NCI-H524 treated with DMSO at 0.1 percent for 48 hours (cell line): ENCODE results near the gene LGR4.

ENCODE experiments used
- DNase-seq: peaks from one replicate; lab custom pipeline; 2025; lab: John Stamatoyannopoulos, UW

Gene LGR4

DNA sequence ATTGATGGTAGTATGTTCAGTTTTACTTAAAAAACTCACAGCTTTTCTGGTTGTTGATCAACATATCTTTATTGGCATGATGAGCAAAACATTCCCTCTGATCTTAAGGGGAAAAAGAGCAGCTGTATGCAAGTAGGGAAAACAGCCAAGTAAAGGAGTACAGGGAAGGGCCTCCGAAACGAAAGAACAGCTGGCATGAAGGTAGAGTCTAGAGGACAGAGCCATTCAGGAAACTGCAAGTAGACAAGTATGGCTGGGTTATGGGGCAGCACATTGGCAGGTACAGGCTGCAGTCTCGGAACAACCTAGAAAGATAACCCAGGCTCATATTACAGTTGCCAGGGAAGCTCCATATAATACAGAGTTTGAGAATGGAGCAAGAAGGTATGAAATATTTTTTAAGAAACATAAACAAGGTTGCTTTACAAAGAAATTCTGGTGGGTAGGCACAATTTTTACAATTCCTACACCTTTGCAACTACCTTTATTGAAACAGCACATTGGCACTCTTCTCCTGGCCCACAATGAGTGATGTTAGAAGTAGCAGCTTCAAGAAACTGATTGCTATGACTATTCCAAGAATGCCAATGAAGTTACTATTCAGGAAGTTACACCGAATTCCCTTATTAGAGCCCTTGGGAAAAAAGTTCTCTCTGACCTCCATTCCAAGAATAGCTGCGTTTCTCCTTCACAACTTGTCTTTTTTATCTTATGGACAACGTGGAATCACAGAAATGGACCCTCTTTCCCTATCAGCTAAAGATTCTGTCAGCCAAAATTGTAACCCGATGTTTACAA lies 45.2 kb downstream of the LGR4 start:
- DNase-seq: no peak

DNA sequence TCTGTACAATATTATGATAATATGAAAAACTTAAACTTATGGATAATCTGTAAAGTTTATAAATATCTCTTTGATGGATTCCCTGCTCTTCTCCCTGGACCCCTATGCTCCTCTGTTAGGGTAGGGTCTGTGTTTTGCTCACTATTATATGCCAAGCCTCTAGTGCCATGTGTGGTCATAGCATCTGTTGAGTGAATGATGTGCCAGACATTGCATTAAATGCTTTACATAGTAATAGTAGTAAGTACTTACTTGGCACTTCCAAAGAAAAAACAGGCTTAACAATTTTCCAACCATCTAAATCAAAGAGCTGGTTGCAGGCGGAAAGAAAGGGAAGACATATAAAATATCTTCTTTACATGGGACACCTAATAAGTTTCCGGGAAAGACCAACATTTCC lies 46.8 kb downstream of the LGR4 start:
- DNase-seq: no peak

DNA sequence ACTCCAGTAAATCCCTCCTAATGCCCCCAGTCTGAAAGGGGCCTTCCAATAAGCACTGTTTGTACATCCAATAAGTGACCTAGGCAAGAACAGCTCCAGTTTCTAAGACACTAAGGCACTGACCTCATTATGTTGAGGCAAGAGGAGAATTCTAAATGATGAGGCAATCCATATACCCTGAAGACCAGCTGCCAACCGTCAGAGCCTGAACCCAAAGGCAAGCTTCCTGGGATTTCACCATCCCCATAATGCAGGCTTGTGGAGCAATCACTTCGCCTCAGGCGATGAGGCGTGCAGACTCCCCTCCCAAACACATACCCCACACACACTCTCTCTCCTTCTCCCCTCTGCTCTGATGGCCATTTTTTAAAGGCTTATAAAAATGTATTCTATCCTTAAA lies 49.5 kb downstream of the LGR4 start:
- DNase-seq: no peak

DNA sequence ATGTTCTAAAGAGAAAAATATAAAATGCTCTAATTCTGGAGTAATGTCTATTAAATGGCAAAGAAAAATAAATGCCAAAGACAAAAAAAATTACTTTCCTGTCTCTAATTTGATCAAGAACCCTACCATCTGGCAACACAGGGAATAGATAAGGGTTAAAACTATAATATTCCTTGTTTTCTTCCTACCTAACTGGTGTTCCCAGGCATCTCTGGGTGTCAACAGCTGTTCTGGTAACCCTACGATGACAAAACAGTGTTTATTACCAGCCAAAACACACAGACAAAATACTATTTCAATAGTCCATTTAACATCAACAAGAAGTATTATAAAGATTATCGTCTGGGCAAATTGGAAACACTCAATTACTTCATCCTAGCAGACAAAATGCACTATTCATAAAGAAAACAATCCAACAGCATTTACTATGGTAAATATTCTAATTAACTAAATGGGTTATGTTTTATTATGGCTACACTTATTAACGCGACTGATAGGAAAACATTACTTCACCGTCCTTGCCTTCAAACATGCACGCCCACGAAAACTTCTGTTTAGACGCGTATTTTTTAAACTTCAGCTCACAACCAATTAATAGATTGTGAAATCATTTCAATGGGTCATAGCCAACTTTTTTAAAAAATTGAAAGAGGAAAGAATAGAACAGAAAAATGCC lies 50.6 kb downstream of the LGR4 start:
- no peak for DNase-seq

DNA sequence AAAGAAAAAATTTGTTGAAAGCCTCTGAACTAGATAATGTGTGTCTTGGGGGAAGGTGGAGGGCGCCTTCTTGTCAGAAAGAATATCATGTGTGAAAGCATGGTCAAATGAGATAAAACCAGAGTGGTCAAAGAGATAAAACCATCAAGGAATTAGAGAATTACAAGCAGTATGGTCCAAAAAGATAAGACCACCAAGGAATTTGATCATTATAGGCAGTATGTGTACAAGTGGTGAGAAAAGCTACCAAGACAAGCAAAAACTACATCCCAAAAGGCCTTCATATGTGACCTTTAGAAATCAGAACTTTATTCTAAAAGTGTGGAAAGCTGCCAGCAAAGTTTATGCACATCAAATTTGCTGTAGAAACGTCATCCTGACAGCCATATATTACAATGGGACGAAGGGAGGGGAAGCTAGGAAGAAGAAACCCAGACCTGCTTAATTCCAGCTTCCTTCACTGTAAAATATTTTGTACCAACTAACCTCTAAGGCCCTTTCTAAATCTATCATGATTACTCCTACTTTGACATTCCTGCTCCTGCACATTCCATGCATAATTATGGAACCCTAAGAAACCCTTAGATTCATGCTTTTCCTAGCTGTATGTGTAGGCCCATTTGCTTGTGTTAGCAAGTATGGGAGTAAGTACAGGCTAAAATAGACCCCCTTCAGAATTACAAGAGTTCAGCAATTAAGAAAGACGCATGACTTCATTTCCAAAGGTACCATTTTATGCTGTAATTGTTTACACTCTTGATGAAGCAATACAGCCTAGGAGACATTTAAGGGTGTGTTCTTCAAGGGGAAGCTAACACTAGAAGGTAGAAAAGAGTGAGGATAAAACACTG lies 51.6 kb downstream of the LGR4 start:
- DNase-seq: no peak

DNA sequence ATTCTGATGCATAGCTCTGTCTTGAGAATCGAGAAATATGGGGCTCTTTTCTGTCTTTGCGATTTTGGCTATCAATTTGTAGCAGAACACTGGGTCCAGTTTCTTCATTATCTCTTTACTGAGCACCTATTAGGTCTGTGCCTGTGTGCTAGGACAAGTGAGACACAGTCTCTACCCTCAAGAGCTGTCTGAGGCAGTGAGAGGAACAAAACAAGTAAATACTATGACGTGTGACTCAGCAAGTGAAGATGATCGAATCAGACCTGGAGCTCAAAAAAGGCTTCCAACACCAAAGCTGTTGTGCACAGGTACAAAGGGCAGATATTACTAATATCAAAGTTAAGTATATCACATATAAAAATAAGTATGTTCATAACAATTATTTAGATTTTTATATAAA lies 52.4 kb downstream of the LGR4 start:
- no peak for DNase-seq

DNA sequence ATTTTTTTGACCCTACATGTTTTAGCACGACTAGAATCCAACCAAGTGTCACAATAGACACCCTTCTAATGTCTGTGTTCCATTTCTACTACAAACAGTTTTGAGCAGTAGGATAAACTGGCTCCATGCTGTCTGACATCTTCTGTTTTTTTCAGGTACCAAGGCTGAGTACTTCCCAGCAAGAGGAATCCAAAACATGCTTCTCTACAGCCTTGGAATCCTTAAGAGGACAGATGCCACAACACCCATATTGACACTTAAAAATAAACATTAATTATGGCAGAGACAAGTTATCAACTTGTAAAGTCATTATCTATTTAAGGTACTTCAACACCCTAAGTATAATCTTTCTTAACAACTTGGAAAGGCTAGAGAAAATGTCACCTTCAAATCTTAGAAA lies 54.2 kb downstream of the LGR4 start:
- DNase-seq: no peak

DNA sequence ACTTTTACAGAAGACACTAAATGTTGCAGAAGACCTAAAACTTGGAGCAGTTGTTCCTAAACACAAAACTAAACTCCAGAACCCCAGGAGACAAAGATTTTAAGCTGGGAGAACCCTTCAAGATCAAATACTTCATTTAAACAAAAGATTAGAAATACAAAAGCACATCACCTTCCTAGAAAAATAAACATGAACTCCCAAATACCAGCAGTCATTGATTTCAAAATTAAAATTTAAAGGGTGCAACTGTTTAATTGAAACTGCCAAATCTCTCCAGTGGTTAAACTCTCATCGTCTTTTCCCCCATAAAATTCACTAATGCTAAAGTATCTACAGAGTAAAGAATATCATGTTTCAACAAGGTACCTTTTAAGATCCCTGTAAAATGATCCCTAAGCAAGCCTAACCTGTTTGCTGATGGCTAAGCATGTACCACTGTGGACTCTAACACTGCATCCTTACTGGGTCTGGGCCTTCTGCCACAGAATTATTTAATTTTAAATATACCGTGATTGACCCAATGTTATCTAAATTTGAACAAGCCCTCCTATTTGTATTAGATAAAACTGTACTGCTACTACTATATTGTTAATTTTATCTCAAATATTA lies 55.9 kb downstream of the LGR4 start:
- DNase-seq: no peak

DNA sequence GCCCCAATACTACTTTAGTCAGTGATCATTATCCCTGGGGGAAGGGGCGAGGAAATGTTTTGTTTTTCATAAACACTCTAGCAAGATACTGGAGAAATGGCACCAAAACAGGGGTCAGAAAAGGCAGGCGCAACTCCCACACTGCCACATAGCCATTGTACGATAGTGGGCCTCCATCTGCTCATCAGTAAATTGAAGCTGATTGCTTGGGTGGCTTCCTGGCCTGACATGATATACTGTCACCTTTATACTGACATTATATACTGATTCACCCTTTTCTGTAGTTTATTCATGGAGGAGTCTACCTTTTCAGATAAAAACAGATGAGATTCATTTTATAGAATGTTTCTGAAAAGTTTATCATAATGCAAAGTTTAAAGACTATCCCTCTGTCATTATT lies 57.9 kb downstream of the LGR4 start:
- no peak for DNase-seq

DNA sequence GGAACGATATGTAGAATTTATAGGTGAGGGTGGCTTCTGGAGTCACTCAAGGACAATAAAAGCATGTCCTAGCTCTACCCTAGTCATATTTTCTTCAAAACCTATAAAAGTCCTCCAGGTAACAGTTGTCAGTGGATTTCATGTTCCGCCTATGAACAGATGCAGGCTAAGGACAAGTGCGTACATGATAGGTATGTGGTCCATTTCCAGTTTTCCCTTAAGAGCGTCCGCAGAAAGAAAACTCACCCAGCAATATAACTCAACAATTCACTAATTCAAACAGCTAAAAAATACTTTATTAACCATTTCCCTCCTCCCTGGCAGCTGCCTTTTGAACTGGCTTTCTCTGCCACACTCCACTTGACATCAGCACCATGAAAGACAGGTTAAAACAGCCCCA lies 59.4 kb downstream of the LGR4 start:
- no peak for DNase-seq

DNA sequence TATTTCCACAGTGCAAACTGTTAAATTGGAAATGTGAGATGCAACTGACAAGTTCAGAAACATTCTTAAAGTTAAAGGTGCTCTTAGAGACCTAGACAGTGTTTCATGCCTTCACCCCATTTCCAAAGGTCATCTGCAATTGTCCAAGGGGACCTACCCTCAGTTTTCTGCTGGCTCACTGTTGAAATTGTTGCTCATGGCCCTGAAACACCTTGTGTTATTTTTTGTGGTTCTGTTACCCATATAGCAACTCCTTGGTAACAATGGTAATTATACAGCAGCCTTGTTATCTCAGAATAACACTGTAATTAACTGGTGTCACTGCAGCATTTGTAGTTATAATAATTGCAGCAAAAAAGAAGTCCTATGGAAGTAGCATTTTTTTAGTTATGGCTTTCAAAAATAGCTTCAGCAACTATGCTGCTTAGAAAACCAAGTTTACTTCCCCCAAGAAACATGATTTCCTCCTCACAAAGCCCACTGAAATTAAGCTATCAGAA lies 60.3 kb downstream of the LGR4 start:
- no peak for DNase-seq

DNA sequence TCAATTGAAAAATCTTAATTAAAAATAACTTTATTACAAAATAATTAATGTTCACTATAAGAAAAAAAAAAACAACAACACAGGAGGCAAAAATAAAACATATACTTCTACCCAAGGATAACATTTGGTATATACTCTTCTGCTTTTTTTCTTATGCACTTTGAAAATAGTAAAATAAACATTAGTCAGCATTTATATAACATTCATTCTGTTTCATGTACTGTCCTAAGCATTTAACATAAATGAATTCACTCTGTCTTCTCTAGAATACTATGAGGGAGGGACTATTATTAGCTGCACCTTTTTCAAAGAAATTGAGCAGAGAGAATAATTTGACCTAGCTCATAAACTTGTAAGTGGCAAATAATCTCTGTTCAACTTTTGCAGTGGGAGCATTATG lies 61.3 kb downstream of the LGR4 start:
- no peak for DNase-seq

DNA sequence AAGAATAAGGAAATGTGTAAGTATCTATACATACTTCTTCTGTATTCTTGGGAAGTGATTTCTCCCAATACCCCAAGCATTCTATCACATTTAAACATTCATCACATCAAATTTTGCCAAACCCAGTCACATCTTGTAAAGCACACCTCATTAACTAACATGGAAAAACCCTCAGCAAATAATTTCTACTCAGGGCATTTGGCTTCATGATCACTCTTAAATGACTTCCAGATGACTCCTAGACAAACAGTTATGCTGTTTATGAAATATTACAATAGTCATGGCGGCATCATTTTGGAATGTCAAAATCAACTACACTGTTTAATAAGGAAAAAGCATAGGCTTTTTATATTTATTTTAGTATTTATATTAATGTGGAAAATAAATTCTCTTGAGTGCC lies 62.3 kb downstream of the LGR4 start:
- DNase-seq: no peak

DNA sequence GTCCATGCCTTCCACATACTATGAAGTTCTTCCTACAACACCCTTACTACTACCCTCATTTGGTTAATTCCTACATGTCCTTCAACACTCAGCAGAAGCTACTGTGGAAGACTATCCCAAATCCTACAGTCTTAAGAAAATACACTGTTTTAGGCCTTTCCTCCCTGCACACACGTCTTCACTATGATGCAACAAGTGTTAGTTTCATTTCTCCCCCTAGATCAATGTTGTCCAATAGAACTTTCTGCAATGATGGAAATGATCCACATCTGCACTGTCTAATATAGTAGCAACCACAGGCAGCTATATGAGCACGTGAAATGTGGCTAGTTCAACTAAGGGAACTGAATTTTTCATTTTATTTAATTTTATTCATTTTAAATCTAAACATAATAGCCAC lies 62.8 kb downstream of the LGR4 start:
- DNase-seq: no peak

DNA sequence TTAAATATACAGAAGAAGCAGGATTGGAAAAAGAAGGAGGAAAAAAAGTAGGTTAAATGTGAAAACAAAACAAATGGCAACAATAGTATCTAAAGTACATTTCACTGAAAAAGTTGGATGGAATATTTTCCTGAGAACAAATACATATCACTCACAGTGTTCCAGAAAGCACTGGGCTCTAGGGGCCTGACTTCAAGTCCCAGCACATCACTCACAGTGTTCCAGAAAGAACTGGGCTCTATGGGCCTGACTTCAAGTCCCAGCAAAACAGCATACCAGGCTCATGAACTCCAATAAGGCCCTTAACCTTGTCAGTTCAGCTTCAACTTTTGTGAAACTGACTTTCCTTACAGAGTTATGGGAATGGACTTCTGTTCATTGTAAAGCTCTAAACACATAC lies 63.5 kb downstream of the LGR4 start:
- no peak for DNase-seq

DNA sequence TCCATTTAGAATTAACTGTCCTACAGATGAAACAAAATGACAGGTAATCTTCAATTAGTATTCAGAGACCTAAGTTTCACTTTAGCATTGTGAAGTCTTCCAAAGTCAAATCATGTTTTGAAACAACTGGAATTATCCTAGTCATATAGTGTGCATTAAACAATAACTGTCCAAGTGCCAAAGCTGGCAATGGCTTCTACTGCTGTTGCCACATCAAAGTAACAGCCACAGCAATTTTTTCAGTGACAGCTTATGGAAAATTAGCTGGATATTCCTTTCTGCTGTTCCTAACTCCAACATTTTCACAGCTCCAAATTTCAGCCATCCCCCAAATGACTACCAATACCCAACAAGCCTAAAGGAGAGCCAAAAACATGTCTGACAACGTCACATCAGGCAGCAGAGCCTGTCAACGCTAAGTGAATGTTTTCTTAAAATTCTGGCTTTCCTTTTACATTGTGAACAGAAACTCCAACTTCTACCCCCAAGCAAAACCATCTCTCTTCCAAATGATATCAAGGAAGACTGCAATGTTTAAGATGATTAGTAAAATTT lies 64.3 kb downstream of the LGR4 start:
- DNase-seq: no peak

DNA sequence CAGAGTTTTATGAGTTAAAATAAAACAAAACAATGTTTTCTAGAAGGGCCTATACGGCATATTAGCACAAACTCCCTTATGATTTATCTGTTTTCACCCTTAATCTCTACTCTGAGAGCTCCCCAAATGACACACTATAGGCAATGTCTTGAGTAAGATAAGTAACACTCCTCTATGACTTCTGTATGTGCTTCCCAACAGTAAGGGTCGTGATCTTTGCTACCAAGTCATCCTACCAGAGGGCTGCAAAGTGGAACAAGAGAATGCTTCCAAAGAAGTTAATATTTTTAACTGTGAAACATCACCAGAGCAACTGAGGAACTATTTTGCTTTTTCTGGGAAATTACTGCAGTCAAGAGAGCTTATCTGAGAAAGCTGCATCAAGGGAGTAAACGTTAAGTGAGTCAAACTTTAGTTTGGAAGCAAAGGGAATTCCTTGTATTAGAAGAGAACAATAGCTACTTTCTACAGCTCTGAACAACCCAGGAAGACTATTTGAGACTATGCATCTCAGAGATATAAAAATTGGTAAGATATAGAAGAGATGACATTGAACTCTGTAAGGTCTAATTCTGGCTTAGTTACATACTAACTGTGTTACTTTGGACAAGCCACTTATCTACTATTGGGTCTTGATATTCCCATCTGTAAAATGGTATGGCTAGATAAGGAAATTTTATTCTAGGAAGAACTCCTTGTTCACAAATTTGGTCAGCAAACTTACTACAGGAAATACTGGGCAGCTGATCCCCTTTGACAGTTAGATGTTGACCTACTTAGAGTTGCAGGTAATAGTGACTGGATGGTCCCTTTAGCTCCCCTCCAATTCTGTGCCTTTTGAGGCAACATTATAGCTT lies 65.9 kb downstream of the LGR4 start:
- DNase-seq: no peak

DNA sequence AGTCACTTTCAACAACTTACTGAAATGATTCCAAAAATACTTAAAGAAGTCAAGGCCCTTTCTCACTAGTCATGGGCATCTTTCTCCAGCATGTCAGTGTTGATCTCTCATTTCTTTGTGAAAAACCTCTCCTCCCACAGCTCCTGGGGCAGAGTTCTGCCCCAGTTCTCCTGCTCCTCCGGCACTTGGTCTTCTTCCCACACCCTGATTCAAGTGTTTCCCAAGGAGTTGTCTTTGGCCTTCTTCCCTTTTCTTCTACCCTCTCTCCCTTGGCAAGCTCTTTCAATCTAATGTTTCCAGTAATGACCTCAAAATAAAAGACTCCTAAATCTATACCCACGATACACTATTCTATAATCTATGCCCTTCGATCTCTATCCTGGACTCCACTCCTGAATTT lies 67.5 kb downstream of the LGR4 start:
- no peak for DNase-seq

DNA sequence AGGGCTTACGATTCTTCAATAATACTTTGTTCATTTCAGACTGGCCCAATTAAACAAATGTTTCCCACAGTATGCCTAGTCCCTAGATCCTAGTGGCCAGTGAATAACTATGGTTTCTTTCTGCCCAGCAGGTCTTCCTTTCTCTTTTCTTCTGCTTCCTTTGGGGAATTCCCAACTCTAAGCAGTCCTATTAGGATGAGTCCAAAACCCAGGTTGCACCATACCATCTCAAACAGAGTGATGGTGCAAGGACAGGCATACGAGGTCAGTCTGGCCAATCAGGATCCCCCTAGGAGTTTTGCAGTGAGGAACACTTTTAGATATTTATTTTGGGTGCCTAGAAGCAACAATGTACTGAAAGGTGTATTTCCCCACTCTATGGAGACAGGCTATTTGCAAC lies 68.2 kb downstream of the LGR4 start:
- DNase-seq: no peak

DNA sequence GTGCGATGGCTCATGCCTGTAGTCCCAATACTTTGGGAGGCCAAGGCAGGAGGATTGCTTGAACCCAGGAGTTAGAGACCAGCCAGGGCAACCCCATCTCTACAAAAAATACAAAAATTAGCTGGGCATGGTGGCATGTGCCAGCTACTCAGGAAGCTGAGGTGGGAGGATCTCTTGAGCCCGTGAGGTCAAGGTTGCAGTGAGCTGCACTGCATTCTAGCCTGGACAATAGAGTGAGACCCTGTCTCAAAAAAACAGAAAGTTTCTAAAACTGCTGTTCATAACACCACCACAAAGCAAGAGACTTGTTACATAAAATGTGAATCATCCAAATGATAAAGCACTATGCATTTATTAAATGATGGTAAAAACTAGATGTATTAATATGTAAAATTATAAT lies 69.4 kb downstream of the LGR4 start:
- DNase-seq: no peak

DNA sequence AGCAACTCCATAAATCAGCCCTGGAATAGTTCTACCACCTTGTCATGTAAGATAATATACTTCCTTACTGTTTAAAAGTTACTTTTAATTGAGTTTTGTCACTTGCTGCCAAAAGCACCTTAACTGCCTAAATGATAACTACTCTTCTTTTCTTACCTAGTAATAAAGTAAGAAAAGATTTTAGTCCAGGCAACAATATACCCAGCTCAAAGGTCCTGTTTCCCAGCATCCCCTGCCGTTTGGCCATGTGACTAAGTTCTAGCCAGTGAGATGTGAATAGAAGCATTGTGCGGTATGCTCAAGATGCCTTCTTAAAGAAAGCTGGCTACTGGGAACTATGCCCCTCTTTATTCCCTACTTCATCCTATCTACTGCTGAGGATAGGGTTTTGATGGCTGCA lies 70.1 kb downstream of the LGR4 start:
- DNase-seq: no peak
